C4-2B (cell line): ENCODE measurements around the gene ADGRG6.

ENCODE experiments used
- ZFX ChIP-seq: fragments of 450-650 bp; IDR thresholded peaks from 2 replicates; pipeline ENCODE4 v1.6.1; 2017
- TF ChIP-seq, protein P1 (sequence below): fragments of 450-650 bp; conservative IDR thresholded peaks from 2 replicates; pipeline ENCODE4 v1.5.1; 2017; ENCODE audit warnings: mild to moderate bottlenecking

DNA sequence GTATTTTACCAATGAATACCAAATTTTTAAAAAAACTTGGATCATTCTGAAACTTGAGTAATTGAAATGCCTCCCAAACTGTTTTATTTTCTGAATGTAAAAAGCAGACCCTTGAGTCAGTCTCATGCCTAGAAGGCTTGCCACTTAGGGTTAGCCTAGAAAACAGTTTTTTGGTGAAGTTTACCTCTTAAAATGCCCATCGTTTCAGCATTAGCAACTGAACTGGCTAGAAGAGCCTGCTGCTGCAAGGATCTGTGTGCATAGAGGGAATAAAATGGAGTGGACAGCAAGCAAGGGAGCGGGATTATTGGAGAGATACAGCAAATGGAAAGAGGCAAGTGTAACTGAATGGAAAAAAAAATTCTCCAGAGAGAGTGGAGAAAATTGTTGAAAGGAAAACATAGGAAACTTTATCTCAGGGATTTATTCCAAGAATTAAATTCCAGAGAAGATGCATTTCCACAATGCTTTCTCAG, 40.1 kb downstream of the ADGRG6 start:
- no peak for TF ChIP-seq ZFX
- TF ChIP-seq, protein P1, sequence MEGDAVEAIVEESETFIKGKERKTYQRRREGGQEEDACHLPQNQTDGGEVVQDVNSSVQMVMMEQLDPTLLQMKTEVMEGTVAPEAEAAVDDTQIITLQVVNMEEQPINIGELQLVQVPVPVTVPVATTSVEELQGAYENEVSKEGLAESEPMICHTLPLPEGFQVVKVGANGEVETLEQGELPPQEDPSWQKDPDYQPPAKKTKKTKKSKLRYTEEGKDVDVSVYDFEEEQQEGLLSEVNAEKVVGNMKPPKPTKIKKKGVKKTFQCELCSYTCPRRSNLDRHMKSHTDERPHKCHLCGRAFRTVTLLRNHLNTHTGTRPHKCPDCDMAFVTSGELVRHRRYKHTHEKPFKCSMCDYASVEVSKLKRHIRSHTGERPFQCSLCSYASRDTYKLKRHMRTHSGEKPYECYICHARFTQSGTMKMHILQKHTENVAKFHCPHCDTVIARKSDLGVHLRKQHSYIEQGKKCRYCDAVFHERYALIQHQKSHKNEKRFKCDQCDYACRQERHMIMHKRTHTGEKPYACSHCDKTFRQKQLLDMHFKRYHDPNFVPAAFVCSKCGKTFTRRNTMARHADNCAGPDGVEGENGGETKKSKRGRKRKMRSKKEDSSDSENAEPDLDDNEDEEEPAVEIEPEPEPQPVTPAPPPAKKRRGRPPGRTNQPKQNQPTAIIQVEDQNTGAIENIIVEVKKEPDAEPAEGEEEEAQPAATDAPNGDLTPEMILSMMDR, result no peak
